Measurements from ENCODE around the gene TREM1. TPM values are rescaled to one million over a fixed set of nuclear protein-coding genes. Genes with fewer than 3 reads are reported as not detected.

The TREM1 gene
- total RNA-seq (ENCODE audit: low replicate concordance): 0.36 TPM in 1 of 2 replicates, not detected in the other

- DNase-seq (ENCODE audit: low read depth): peak; percentile 41
- H3K4me3 ChIP-seq (ENCODE audit: low read depth, low read length): no peak within 1 kb of the TSS
- TF ChIP-seq CTCF (IDR thresholded peaks at IDR 0.05; ENCODE audit: insufficient read depth, low read length): no peak
These were observed at the start of gene TREM1 for GRCh38 chr6:41286544-41287346. TSS of gene TREM1 (minus strand) at chr6:41286682. CDS start at chr6:41286655, 27 bp downstream.

GRCh38 chr6:41335943-41336342, 49.5 kb upstream of the TREM1 start:
- no peak overlapping the region for H3K4me3 ChIP-seq (ENCODE audit: low read depth, low read length)
- no peak for DNase-seq (ENCODE audit: low read depth)
- TF ChIP-seq CTCF (IDR thresholded peaks at IDR 0.05; ENCODE audit: insufficient read depth, low read length): no peak

GRCh38 chr6:41335296-41335695, 48.8 kb upstream of the TREM1 start, which contains the start of gene NCR2:
TSS of gene NCR2 (plus strand) at chr6:41335608. CDS start at chr6:41335877, 269 bp downstream.
- DNase-seq (ENCODE audit: low read depth): no peak
- TF ChIP-seq CTCF (IDR thresholded peaks at IDR 0.05; ENCODE audit: insufficient read depth, low read length): no peak
- no peak within 1 kb of the TSS for H3K4me3 ChIP-seq (ENCODE audit: low read depth, low read length)

- no peak overlapping the region for H3K4me3 ChIP-seq (ENCODE audit: low read depth, low read length)
- no peak for TF ChIP-seq CTCF (IDR thresholded peaks at IDR 0.05; ENCODE audit: insufficient read depth, low read length)
- no peak for DNase-seq (ENCODE audit: low read depth)
These were observed 48.1 kb upstream of the TREM1 start for GRCh38 chr6:41334482-41335040.

GRCh38 chr6:41332842-41333736, 46.6 kb upstream of the TREM1 start:
- DNase-seq (ENCODE audit: low read depth): no peak
- TF ChIP-seq CTCF (IDR thresholded peaks at IDR 0.05; ENCODE audit: insufficient read depth, low read length): no peak
- no peak overlapping the region for H3K4me3 ChIP-seq (ENCODE audit: low read depth, low read length)

- DNase-seq (ENCODE audit: low read depth): no peak
- TF ChIP-seq CTCF (IDR thresholded peaks at IDR 0.05; ENCODE audit: insufficient read depth, low read length): no peak
- no peak overlapping the region for H3K4me3 ChIP-seq (ENCODE audit: low read depth, low read length)
These were observed 45.8 kb upstream of the TREM1 start for GRCh38 chr6:41332241-41332640.

Data from fibroblast of the aortic adventitia (primary cell).